MM.1S (cell line): ENCODE measurements around the gene KRT27.

Experiments
- CTCF ChIP-seq: fragments of 300-600 bp; sonication (generic); IDR thresholded peaks from 2 replicates; pipeline ENCODE4 v1.5.1; 2016; ENCODE audit warnings: antibody characterized with exemption, low read length, mixed read lengths
- EZH2 ChIP-seq: fragments of 300-600 bp; sonication (generic); optimal IDR thresholded peaks from 2 replicates; pipeline ENCODE3; 2017; ENCODE audit warnings: low read depth, mild to moderate bottlenecking, antibody characterized with exemption, low read length, mixed read lengths

GRCh38 chr17:40727447-40728231 lies 54.7 kb downstream of the KRT27 start:
- TF ChIP-seq CTCF, result no peak
- TF ChIP-seq EZH2, result no peak
